Limb (tissue), 2 donors: Measurements from ENCODE around the gene SMIM3.
"Not testable (repeated sequence)": the region's sequence is repeated elsewhere in the genome, so short reads cannot be mapped to it uniquely, and the experiment has no call there.

Experiments
- DNase-seq, 2 donors: peaks; one replicate each; pipeline ENCODE4 v3.0.0-alpha.2; 2016; ENCODE audit errors: extremely low spot score in 2 of 2

Gene SMIM3

GRCh38 chr5:150793423-150793888 lies 14.9 kb downstream of the SMIM3 start:
- not testable (repeated sequence) for DNase-seq

- DNase-seq: no peak
Measured at GRCh38 chr5:150794927-150795326, 16.4 kb downstream of the SMIM3 start.

- DNase-seq: no peak
Measured at GRCh38 chr5:150797384-150797783, 18.8 kb downstream of the SMIM3 start.

GRCh38 chr5:150801117-150801927 lies 22.8 kb downstream of the SMIM3 start:
- DNase-seq: peak in 1 of 2 donors; percentile 72

- no peak for DNase-seq
Measured at GRCh38 chr5:150804388-150804787, 25.8 kb downstream of the SMIM3 start.

- DNase-seq: no peak
Measured at GRCh38 chr5:150809363-150809762, 30.8 kb downstream of the SMIM3 start.

GRCh38 chr5:150815010-150815409 lies 36.5 kb downstream of the SMIM3 start:
- DNase-seq: no peak

- no peak for DNase-seq
Measured at GRCh38 chr5:150816946-150817345, 38.4 kb downstream of the SMIM3 start.

- DNase-seq: no peak
Measured at GRCh38 chr5:150829744-150830143, 51.2 kb downstream of the SMIM3 start.

GRCh38 chr5:150831821-150832220 lies 53.3 kb downstream of the SMIM3 start:
- not testable (repeated sequence) for DNase-seq

GRCh38 chr5:150836064-150836463 lies 57.5 kb downstream of the SMIM3 start:
- no peak for DNase-seq

GRCh38 chr5:150836703-150837102 lies 58.1 kb downstream of the SMIM3 start:
- no peak for DNase-seq

GRCh38 chr5:150845185-150845859 lies 66.8 kb downstream of the SMIM3 start:
- not testable (repeated sequence) for DNase-seq

GRCh38 chr5:150846308-150846653 lies 67.7 kb downstream of the SMIM3 start, which contains the start of gene IRGM:
Gene IRGM, plus strand, starts transcription at chr5:150846521. Its CDS starts 1,603 bp downstream, at chr5:150848124.
- DNase-seq: not testable (repeated sequence)
